HuH-7 (cell line): Measurements from ENCODE around the gene TNFSF11.

Source experiments
- DNase-seq: peaks from one replicate; pipeline ENCODE4 v3.0.0; 2011; ENCODE audit warnings: low spot score

Gene TNFSF11

GRCh38 chr13:42654212-42654611 lies 80.3 kb downstream of the TNFSF11 start:
- no peak for DNase-seq

GRCh38 chr13:42654722-42655121 lies 80.8 kb downstream of the TNFSF11 start:
- DNase-seq = no peak

- DNase-seq = no peak
These were observed 82.2 kb downstream of the TNFSF11 start for GRCh38 chr13:42656161-42656560.

- DNase-seq = no peak
These were observed 83.0 kb downstream of the TNFSF11 start for GRCh38 chr13:42656958-42657357.
